Pancreas (tissue), 10 donors: Measurements from ENCODE around the gene NPHS1. TPM values are rescaled to one million over a fixed set of nuclear protein-coding genes. Genes with fewer than 3 reads are reported as not detected.

ENCODE experiments used
- ATAC-seq, 4 donors: fragments of 200-7000 bp; cut with Tn5 transposase; one replicate each; pipeline versions ENCODE4 v1.8.0 to v1.9.1; 2020; ENCODE audit warnings: mild to moderate bottlenecking in 4 of 4, moderate library complexity in 4 of 4
- DNase-seq, 6 donors: peaks; one replicate each; pipeline ENCODE4 v3.0.0-alpha.2; 2020
- FAIRE-seq: peaks from 2 replicates; lab custom pipeline; 2012; peaks lifted over from hg19 to GRCh38; lab: Jason Lieb, UNC
- H3K27ac ChIP-seq, 4 donors: fragments of 200-600 bp; sonication (generic); 1 replicate in 3 of 4; 2 replicates in 1 of 4; pipeline versions ENCODE4 v1.5.0 to v1.8.0; 2020
- H3K27me3 ChIP-seq, 4 donors: fragments of 200-600 bp; one replicate each; pipeline ENCODE4 v1.8.0; 2021
- H3K36me3 ChIP-seq, 3 donors: fragments of 200-600 bp; sonication (generic) in 1 of 3; one replicate each; pipeline versions ENCODE4 v1.5.0 to v1.8.0; 2020 to 2021
- H3K4me1 ChIP-seq, 3 donors: fragments of 200-600 bp; one replicate each; pipeline ENCODE4 v1.8.0; 2021
- H3K4me3 ChIP-seq, 4 donors: fragments of 200-600 bp; sonication (generic) in 2 of 4; one replicate each; pipeline versions ENCODE4 v1.5.0 to v1.8.0; 2020 to 2021
- H3K9me3 ChIP-seq, 4 donors: fragments of 200-600 bp; one replicate each; pipeline ENCODE4 v1.8.0; 2021
- CTCF ChIP-seq, 4 donors: fragments of 200-600 bp; sonication (generic) in 3 of 4; IDR thresholded peaks; one replicate each; pipeline versions ENCODE4 v1.5.0 to v1.8.0; 2021; ENCODE audit warnings: antibody characterized with exemption in 4 of 4
- WGBS, 2 donors: extraction: QIAGEN DNeasy Blood & Tissue Kit; methylation state at CpG; one replicate each; pipeline ENCODE4 v1.1.7; 2013; 5-methylcytosine and 5-hydroxymethylcytosine counted together
- intact Hi-C, 3 donors: fragments of 100-400 bp; cut with DNase I; formaldehyde crosslinking; loops; one replicate each; pipeline versions ENCODE4 v1.11.1 to v1.14.2; 2022
- polyA plus RNA-seq, 2 donors: library from polyadenylated mRNA; stranded (reverse); fragments of 200-250 nt; gene quantifications; one replicate each; pipeline ENCODE4 v1.2.3, GENCODE V29; 2013
- total RNA-seq, 6 donors: library from RNA; stranded (reverse); fragmentation: NEBNext Ultra II Directional in 4 of 6; extraction: Animal tissue kit (Norgen Biotek cat#: 25700) in 4 of 6; gene quantifications; one replicate each; pipeline versions ENCODE4 v1.2.1 to v1.2.4, GENCODE V29; 2021 to 2023
- donor health status: healthy with polysubstance abuse.
- donor health status: DM: no; HTN: no; CAD: no; lungs with moderate emphysema.
- donor health status: DM: no; HTN: no; CAD: no.
- donor health status: control.
- donor health status: control.
- donor health status: Bipolar disorder and iron deficiency.
- donor health status: DM: yes; HTN: yes; CAD: no.
- donor health status: DM: no; HTN: no; CAD: no.
- donor health status: DM: no; HTN: no; CAD: no.
- donor health status: DM: yes; HTN: yes; CAD: no.

Gene NPHS1
- total and polyA plus RNA-seq, 8 donors = 11.5 to 32.3 (median 16.5) TPM

GRCh38 chr19:35863018-35863417, 10.7 kb upstream of the NPHS1 start:
- intact Hi-C loops = no loop called here
- no peak for TF ChIP-seq CTCF (IDR thresholded peaks at IDR 0.05)

GRCh38 chr19:35862528-35862927, 10.2 kb upstream of the NPHS1 start:
- peaks cover 0 to 5% (median 0%) of the 10 kb centered on the region in 3 donors for H3K36me3 ChIP-seq
- 65 to 66% methylated on average over 14 of the region's 14 CpGs for WGBS, 2 donors
- peaks cover 6 to 11% (median 9%) of the 10 kb centered on the region in 3 donors for H3K4me1 ChIP-seq
- FAIRE-seq = no peak
- no peak overlapping the region for H3K4me3 ChIP-seq
- DNase-seq = peak in 2 of 6 donors; percentile 42 to 62
- no peak overlapping the region for H3K27ac ChIP-seq
- intact Hi-C loops = no loop called here
- no peaks in the 10 kb centered on the region for H3K27me3 ChIP-seq
- no peaks in the 10 kb centered on the region for H3K9me3 ChIP-seq
- peak in 2 of 4 donors; percentile 28 for ATAC-seq
- no peak for TF ChIP-seq CTCF (IDR thresholded peaks at IDR 0.05)

More at GRCh38 chr19:35863018-35863417, 10.7 kb upstream of the NPHS1 start:
- DNase-seq (no peak), FAIRE-seq (no peak), ATAC-seq (no peak)
- 84 to 91% methylated on average over 5 of the region's 5 CpGs for WGBS, 2 donors
- Histone ChIP-seq H3K4me1 (peaks cover 6 to 11% (median 7%) of the 10 kb centered on the region in 3 donors), H3K36me3 (peaks cover 0 to 5% (median 0%) of the 10 kb centered on the region in 3 donors), H3K27me3 (no peaks in the 10 kb centered on the region), H3K4me3 (no peak overlapping the region), H3K27ac (no peak overlapping the region), H3K9me3 (no peaks in the 10 kb centered on the region)

- peaks cover 6 to 11% (median 9%) of the 10 kb centered on the region in 3 donors for H3K4me1 ChIP-seq
- DNase-seq (peak in 1 of 6 donors; percentile 51), ATAC-seq (no peak), FAIRE-seq (no peak)
- TF ChIP-seq CTCF (IDR thresholded peaks at IDR 0.05) = no peak
- intact Hi-C loops = no loop called here
- no peaks in the 10 kb centered on the region for H3K27me3 ChIP-seq
- H3K36me3 ChIP-seq = peaks cover 0 to 5% (median 0%) of the 10 kb centered on the region in 3 donors
- 70 to 76% methylated on average over 19 of the region's 19 CpGs for WGBS, 2 donors
- H3K9me3 ChIP-seq = no peaks in the 10 kb centered on the region
- no peak overlapping the region for H3K4me3 ChIP-seq
- H3K27ac ChIP-seq = no peak overlapping the region
Measured at GRCh38 chr19:35861640-35862160, 9.4 kb upstream of the NPHS1 start.

- FAIRE-seq = no peak
- intact Hi-C loops = no loop called here
- peaks cover 0 to 5% (median 0%) of the 10 kb centered on the region in 3 donors for H3K36me3 ChIP-seq
- H3K27ac ChIP-seq = no peak overlapping the region
- 63 to 64% methylated on average over 54 to 55 of the region's 55 CpGs for WGBS, 2 donors
- H3K9me3 ChIP-seq = no peaks in the 10 kb centered on the region
- H3K4me1 ChIP-seq = peaks cover 6 to 11% (median 9%) of the 10 kb centered on the region in 3 donors
- ATAC-seq = no peak
- no peak overlapping the region for H3K4me3 ChIP-seq
- TF ChIP-seq CTCF (IDR thresholded peaks at IDR 0.05) = no peak
- DNase-seq = peak in 2 of 6 donors; percentile 49 to 68
- no peaks in the 10 kb centered on the region for H3K27me3 ChIP-seq
Measured at GRCh38 chr19:35860818-35861639, 8.7 kb upstream of the NPHS1 start.
